Mesothelial cell of epicardium (in vitro differentiated cells): Measurements from ENCODE around the gene STAM2. TPM values are rescaled to one million over a fixed set of nuclear protein-coding genes. Genes with fewer than 3 reads are reported as not detected.

Source experiments
- DNase-seq, 2 experiments: peaks; one replicate each; pipeline ENCODE4 v3.0.0; 2021; ENCODE audit warnings: low spot score in 2 of 2; ENCODE audit not compliant: unreplicated experiment in 2 of 2
- H3K27ac Mint-ChIP-seq: 2 replicates; pipeline ENCODE4 v1.8.0; 2021; ENCODE audit warnings: mixed read lengths
- H3K27me3 Mint-ChIP-seq: 2 replicates; pipeline ENCODE4 v1.8.0; 2021; ENCODE audit warnings: low read depth, mixed read lengths
- H3K36me3 Mint-ChIP-seq: 2 replicates; pipeline ENCODE4 v1.8.0; 2021; ENCODE audit warnings: mixed read lengths
- H3K4me1 Mint-ChIP-seq: 2 replicates; pipeline ENCODE4 v1.8.0; 2021; ENCODE audit warnings: mixed read lengths
- H3K4me3 Mint-ChIP-seq: 2 replicates; pipeline ENCODE4 v1.8.0; 2021; ENCODE audit warnings: mild to moderate bottlenecking, moderate library complexity, mixed read lengths
- H3K9me3 Mint-ChIP-seq: 2 replicates; pipeline ENCODE4 v1.8.0; 2021; ENCODE audit warnings: mixed read lengths
- total RNA-seq: library from RNA; stranded (reverse); gene quantifications from 3 replicates; pipeline ENCODE4 v1.2.1, GENCODE V29; 2021
- TF ChIP-seq, protein P1 (sequence below): fragments of 200-600 bp; sonication (generic); IDR thresholded peaks from one replicate; pipeline ENCODE4 v1.5.0; 2021; ENCODE audit warnings: antibody characterized with exemption; ENCODE audit not compliant: unreplicated experiment

STAM2 gene
- total RNA-seq, 1 donor from 2014 or later: 29.0 TPM

GRCh38 chr2:152098496-152099366 lies 76.8 kb downstream of the STAM2 start, which contains the start of gene CACNB4:
Gene CACNB4 (minus strand): TSS chr2:152099044.
- Mint-ChIP-seq H3K9me3 (no peaks in the 10 kb centered on the region), H3K36me3 (no peaks in the 10 kb centered on the region), H3K4me1 (peaks cover 21% of the 10 kb centered on the region), H3K27me3 (peaks cover 79% of the 10 kb centered on the region), H3K4me3 (peak within 1 kb of the TSS; percentile 83), H3K27ac (peak within 1 kb of the TSS; percentile 68)
- DNase-seq: no peak
- TF ChIP-seq, protein P1, sequence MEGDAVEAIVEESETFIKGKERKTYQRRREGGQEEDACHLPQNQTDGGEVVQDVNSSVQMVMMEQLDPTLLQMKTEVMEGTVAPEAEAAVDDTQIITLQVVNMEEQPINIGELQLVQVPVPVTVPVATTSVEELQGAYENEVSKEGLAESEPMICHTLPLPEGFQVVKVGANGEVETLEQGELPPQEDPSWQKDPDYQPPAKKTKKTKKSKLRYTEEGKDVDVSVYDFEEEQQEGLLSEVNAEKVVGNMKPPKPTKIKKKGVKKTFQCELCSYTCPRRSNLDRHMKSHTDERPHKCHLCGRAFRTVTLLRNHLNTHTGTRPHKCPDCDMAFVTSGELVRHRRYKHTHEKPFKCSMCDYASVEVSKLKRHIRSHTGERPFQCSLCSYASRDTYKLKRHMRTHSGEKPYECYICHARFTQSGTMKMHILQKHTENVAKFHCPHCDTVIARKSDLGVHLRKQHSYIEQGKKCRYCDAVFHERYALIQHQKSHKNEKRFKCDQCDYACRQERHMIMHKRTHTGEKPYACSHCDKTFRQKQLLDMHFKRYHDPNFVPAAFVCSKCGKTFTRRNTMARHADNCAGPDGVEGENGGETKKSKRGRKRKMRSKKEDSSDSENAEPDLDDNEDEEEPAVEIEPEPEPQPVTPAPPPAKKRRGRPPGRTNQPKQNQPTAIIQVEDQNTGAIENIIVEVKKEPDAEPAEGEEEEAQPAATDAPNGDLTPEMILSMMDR: no peak

DNA sequence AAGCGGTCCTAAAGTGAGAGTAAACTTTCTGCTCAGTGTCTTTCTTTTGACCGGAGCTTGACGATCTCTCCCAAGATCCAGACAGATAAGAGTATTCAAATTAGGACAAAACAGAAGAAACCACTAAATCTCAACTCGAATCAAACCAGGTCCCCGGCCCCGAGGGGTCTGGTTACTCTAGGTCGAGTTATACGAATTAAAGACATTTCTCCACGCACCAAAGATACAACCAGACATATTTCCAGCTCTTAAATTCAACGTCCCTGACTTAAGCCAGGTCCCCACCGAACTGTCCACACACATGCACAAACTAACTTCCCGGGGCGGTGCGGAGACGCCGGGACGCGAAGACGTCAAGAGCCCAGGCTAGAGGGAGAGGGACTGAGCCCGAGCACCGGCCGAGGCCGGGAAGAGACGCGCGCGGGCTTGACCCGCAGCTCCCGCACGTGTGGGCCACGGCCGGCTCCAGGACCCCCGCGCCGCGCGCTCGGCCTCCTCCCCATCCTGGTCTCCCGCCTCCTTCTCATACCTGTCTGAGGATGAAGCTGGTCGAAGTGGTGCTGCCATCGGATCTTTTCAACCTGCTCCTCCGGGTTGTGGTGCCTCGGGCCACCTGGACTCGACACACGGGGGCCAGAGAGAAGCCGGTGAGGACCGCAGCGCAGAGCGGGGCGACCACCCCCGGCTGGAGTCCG lies 77.6 kb downstream of the STAM2 start:
- no peaks in the 10 kb centered on the region for H3K9me3 Mint-ChIP-seq
- TF ChIP-seq, protein P1: no peak
- peak in 1 of 2 experiments; percentile 47 for DNase-seq
- H3K36me3 Mint-ChIP-seq: no peaks in the 10 kb centered on the region
- H3K4me3 Mint-ChIP-seq: peak overlapping the region; percentile 83
- peaks cover 82% of the 10 kb centered on the region for H3K27me3 Mint-ChIP-seq
- peaks cover 21% of the 10 kb centered on the region for H3K4me1 Mint-ChIP-seq
- peak overlapping the region; percentile 68 for H3K27ac Mint-ChIP-seq

DNA sequence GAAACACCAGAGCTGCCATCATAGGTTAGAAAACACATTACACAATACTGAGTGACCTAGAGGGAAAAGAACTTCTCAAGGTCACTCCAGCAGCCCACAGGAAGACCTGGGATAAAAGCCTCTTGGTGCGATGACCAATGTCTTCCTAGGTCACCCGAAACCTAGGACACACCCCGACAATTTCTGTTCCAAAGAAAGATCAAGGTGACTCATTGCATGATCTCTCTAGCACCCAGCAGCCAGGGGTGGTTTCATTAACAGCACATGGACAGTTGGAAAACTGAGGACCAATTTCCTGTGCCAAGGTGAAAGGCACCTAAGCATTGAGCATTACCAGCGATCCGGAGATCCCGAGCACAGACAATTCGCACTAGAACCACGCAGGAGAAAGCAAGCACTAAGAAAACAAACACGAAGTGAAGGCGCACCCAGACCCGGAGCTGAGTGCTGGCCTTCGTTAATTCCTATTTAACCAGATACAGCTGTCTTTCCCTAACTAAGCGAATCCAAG lies 78.2 kb downstream of the STAM2 start:
- Mint-ChIP-seq H3K36me3 (no peaks in the 10 kb centered on the region), H3K4me1 (peaks cover 21% of the 10 kb centered on the region), H3K4me3 (peak overlapping the region; percentile 83), H3K27me3 (peaks cover 77% of the 10 kb centered on the region), H3K27ac (peak overlapping the region; percentile 68), H3K9me3 (no peaks in the 10 kb centered on the region)
- no peak for DNase-seq
- TF ChIP-seq, protein P1: no peak

DNA sequence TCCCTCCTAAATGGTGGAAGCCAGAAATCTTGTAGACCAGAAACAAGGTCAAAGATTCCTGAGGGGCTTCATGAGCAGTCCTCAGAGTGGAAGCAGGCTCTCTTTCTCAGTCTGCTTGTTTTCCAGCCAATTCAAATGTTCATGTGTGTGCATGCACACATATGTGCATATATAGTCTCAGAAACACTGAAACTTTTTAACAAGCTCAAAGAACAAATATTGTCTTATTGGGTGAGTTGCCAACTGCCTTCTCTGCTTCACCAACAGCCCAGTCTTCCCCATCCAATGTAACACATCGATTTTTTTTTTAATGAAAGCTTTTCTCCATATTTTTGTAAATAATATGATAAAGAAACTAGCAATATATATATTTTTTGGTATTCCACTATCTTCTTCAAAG lies 80.4 kb downstream of the STAM2 start:
- TF ChIP-seq, protein P1: no peak
- no peak overlapping the region for H3K27ac Mint-ChIP-seq
- no peak overlapping the region for H3K4me3 Mint-ChIP-seq
- no peak for DNase-seq
- peaks cover 21% of the 10 kb centered on the region for H3K4me1 Mint-ChIP-seq
- no peaks in the 10 kb centered on the region for H3K9me3 Mint-ChIP-seq
- peaks cover 63% of the 10 kb centered on the region for H3K27me3 Mint-ChIP-seq
- no peaks in the 10 kb centered on the region for H3K36me3 Mint-ChIP-seq

- Mint-ChIP-seq H3K27me3 (peaks cover 55% of the 10 kb centered on the region), H3K9me3 (no peaks in the 10 kb centered on the region)
- TF ChIP-seq, protein P1: no peak
Measured at GRCh38 chr2:152094014-152094413, 81.5 kb downstream of the STAM2 start.

More at GRCh38 chr2:152094014-152094413, 81.5 kb downstream of the STAM2 start:
- Mint-ChIP-seq H3K36me3 (no peaks in the 10 kb centered on the region), H3K4me1 (peaks cover 14% of the 10 kb centered on the region), H3K27ac (no peak overlapping the region), H3K4me3 (no peak overlapping the region)
- DNase-seq: no peak
